Heart left ventricle (tissue), 16 donors: ENCODE data around the gene IGFBP7. TPM values are rescaled to one million over a fixed set of nuclear protein-coding genes. Genes with fewer than 3 reads are reported as not detected.
A peak's percentile ranks its signal among the peaks of the same experiment; 100 is the strongest.
"Not testable (repeated sequence)": the region's sequence is repeated elsewhere in the genome, so short reads cannot be mapped to it uniquely, and the experiment has no call there.

ENCODE experiments used
- ATAC-seq, 4 donors: fragments of 200-7000 bp; cut with Tn5 transposase; one replicate each; pipeline ENCODE4 v1.9.1; 2020 to 2022; ENCODE audit warnings: moderate library complexity in 4 of 4, mild to moderate bottlenecking in 3 of 4, moderate number of reproducible peaks in 1 of 4
- DNase-seq, 5 donors: peaks; one replicate each; pipeline ENCODE4 v3.0.0-alpha.2; 2020
- H3K27ac ChIP-seq, 12 donors: fragments of 200-600 bp; sonication (generic) in 4 of 12; one replicate each; pipeline versions ENCODE4 v1.5.0 to v1.8.0; 2016 to 2022; ENCODE audit warnings: mild to moderate bottlenecking in 2 of 12
- H3K27me3 ChIP-seq, 9 donors: fragments of 200-600 bp; sonication (generic) in 2 of 9; one replicate each; pipeline versions ENCODE4 v1.5.1 to v1.8.0; 2016 to 2022; ENCODE audit warnings: mild to moderate bottlenecking in 3 of 9
- H3K36me3 ChIP-seq, 9 donors: fragments of 200-600 bp; sonication (generic) in 2 of 9; one replicate each; pipeline versions ENCODE4 v1.5.0 to v1.8.0; 2018 to 2022; ENCODE audit warnings: mild to moderate bottlenecking in 2 of 9
- H3K4me1 ChIP-seq, 12 donors: fragments of 200-600 bp; sonication (generic) in 4 of 12; one replicate each; pipeline versions ENCODE4 v1.5.0 to v1.8.0; 2016 to 2022; ENCODE audit warnings: mild to moderate bottlenecking in 3 of 12
- H3K4me3 ChIP-seq, 12 donors: fragments of 200-600 bp; sonication (generic) in 4 of 12; one replicate each; pipeline versions ENCODE4 v1.5.0 to v1.8.0; 2017 to 2022; ENCODE audit warnings: mild to moderate bottlenecking in 9 of 12, moderate library complexity in 4 of 12
- H3K9me3 ChIP-seq, 12 donors: fragments of 200-600 bp; sonication (generic) in 4 of 12; one replicate each; pipeline versions ENCODE4 v1.5.0 to v1.8.0; 2016 to 2022; ENCODE audit warnings: mild to moderate bottlenecking in 1 of 12
- POLR2A ChIP-seq, 2 donors: fragments of 450-650 bp; IDR thresholded peaks; one replicate each; pipeline ENCODE4 v1.6.1; 2017; ENCODE audit warnings: antibody characterized with exemption in 2 of 2, mild to moderate bottlenecking in 2 of 2, moderate library complexity in 2 of 2
- WGBS, 4 donors: extraction: QIAGEN DNeasy Blood & Tissue Kit in 2 of 4; methylation state at CpG; one replicate each; pipeline versions ENCODE4 v1.1.5 to v1.1.7; 2013 to 2018; 5-methylcytosine and 5-hydroxymethylcytosine counted together
- intact Hi-C, 10 donors: fragments of 100-400 bp; cut with DNase I; formaldehyde crosslinking; loops; one replicate each; pipeline versions ENCODE4 v1.11.1 to v1.14.2; 2022
- polyA plus RNA-seq, 2 donors: library from polyadenylated mRNA; stranded (reverse); fragments of 200-250 nt; gene quantifications; one replicate each; pipeline ENCODE4 v1.2.3, GENCODE V29; 2013
- total RNA-seq, 9 donors: library from RNA; depleted of rRNA in 2 of 9; stranded (reverse); fragments of >200 nt in 2 of 9; fragmentation: NEBNext Ultra II Directional in 3 of 9; extraction: Animal tissue kit (Norgen Biotek cat#: 25700) in 3 of 9; gene quantifications; one replicate each; pipeline versions ENCODE4 v1.1.0 to v1.2.4, GENCODE V29; 2016 to 2023
- TF ChIP-seq, protein P1 (sequence below), 12 donors: fragments of 200-600 bp; sonication (generic) in 4 of 12; IDR thresholded peaks; one replicate each; pipeline versions ENCODE4 v1.5.0 to v1.8.0; 2018 to 2022; ENCODE audit warnings: antibody characterized with exemption in 12 of 12, mild to moderate bottlenecking in 5 of 12
- donor health status: ischemic (EF 13 %, LVEDD 7.1; RV severe dilation, severe dysfunction).
- donor health status: healthy with polysubstance abuse.
- donor health status: DM: no; HTN: yes; CAD: no.
- donor health status: DM: no; HTN: no; CAD: no.
- donor health status: ischemic (EF 25% LVEDD 6.9; RV normal size, moderate dysfunction).
- donor health status: ischemic (EF 25% LVEDD 5.7; RV mildly dilated, moderate dysfunction).
- donor health status: healthy.
- donor health status: DM: yes; HTN: yes; CAD: no.
- donor health status: ischemic (EF 35%, LVEDD 5.7; RV mildly dilated, moderate dysfunction).
- donor health status: nonischemic (EF 11% LVEDD 7.7; RV severe dilation, severe dysfunction).
- donor health status: DM: yes; HTN: yes; CAD: no.
- donor health status: PGD.
- donor health status: ischemic (EF 29% LVEDD 5.4; RV normal size, mild dysfunction).
- donor health status: nonischemic (EF 23%, LVEDD 6.1; RV moderate dilation, normal function).

IGFBP7 gene
- total and polyA plus RNA-seq, 11 donors = 458 to 1,088 (median 585) TPM

DNA sequence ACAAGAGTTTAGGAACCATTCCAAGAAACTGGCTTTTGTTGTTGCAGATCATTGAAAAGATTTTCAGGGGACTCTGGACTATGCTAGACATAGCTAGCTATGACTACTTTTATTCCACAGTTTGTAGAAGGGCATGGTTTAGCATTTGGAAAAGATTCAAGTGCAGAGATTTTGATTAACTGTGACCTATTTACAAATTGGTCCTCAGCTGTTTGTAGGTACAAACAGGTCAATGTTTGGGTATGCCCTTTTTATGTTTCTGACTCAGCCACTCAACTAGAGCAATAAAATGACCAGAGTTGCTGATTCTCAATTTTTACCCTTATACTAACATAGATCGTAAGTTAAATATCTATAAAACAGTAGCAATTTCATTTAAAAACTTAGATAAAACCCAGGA lies 46.7 kb downstream of the IGFBP7 start:
- Histone ChIP-seq H3K27me3 (no peaks in the 10 kb centered on the region), H3K4me1 (peaks cover 18 to 94% (median 76%) of the 10 kb centered on the region in 12 donors), H3K27ac (peak overlapping the region in 10 of 12 donors; percentile 33 to 87 (median 77)), H3K9me3 (no peaks in the 10 kb centered on the region), H3K4me3 (no peak overlapping the region), H3K36me3 (peaks cover 0 to 15% (median 6%) of the 10 kb centered on the region in 9 donors)
- TF ChIP-seq, protein P1, sequence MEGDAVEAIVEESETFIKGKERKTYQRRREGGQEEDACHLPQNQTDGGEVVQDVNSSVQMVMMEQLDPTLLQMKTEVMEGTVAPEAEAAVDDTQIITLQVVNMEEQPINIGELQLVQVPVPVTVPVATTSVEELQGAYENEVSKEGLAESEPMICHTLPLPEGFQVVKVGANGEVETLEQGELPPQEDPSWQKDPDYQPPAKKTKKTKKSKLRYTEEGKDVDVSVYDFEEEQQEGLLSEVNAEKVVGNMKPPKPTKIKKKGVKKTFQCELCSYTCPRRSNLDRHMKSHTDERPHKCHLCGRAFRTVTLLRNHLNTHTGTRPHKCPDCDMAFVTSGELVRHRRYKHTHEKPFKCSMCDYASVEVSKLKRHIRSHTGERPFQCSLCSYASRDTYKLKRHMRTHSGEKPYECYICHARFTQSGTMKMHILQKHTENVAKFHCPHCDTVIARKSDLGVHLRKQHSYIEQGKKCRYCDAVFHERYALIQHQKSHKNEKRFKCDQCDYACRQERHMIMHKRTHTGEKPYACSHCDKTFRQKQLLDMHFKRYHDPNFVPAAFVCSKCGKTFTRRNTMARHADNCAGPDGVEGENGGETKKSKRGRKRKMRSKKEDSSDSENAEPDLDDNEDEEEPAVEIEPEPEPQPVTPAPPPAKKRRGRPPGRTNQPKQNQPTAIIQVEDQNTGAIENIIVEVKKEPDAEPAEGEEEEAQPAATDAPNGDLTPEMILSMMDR (IDR thresholded peaks at IDR 0.05) = no peak
- TF ChIP-seq POLR2A (IDR thresholded peaks at IDR 0.05) = no peak
- no peak for DNase-seq
- intact Hi-C loops = no loop called here
- ATAC-seq = no peak
- 87 to 94% (median 91%) methylated on average over 1 of the region's 1 CpG for WGBS, 4 donors

DNA sequence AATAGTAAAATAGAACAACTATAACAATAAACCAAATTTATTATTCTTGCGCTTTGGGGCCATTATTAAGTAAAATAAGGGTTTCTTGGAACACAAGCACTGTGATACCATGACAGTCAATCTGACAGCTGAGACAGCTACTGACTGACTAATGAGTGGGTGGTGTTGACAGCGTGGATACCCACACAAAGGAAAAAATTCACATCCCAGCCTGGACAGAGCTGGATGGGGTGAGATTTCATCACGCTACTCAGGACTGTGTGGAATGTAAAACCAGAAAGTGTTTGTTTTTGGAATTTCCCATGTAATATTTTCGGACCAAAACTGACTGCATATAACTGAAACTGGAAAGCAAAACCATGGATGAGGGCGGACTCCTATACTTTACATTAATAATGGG lies 48.8 kb downstream of the IGFBP7 start:
- Histone ChIP-seq H3K27ac (peak overlapping the region in 11 of 12 donors; percentile 8 to 81 (median 69)), H3K27me3 (no peaks in the 10 kb centered on the region), H3K36me3 (peaks cover 0 to 6% (median under 1%) of the 10 kb centered on the region in 9 donors), H3K9me3 (no peaks in the 10 kb centered on the region), H3K4me1 (peaks cover 18 to 96% (median 81%) of the 10 kb centered on the region in 12 donors), H3K4me3 (no peak overlapping the region)
- ATAC-seq (peak in 1 of 4 donors; percentile 29), DNase-seq (no peak)
- TF ChIP-seq POLR2A (IDR thresholded peaks at IDR 0.05) = no peak
- TF ChIP-seq, protein P1 (IDR thresholded peaks at IDR 0.05) = no peak
- intact Hi-C loops = no loop called here
- 58 to 74% (median 64%) methylated on average over 5 of the region's 5 CpGs for WGBS, 4 donors

DNA sequence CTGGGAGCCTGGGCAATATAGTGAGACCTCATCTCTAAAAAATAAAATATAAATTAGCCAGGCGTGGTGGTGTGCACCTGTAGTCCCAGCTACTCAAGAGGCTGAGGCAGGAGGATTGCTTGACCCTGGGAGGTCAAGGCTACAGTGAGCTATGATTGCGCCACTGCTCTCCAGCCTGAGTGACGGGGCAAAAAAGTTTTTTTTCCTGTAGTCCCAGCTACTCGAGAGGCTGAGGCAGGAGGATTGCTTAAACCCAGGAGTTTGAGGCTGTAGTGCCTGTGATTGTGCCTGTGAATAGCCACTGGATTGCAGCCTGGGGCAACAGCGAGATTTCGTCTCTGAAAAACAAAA lies 49.5 kb downstream of the IGFBP7 start:
- Histone ChIP-seq H3K4me1 (peaks cover 15 to 96% (median 80%) of the 10 kb centered on the region in 12 donors), H3K27ac (peak overlapping the region in 11 of 12 donors; percentile 8 to 81 (median 69))
- H3K9me3 ChIP-seq, DNase-seq, ATAC-seq, H3K4me3 ChIP-seq, H3K27me3 ChIP-seq, intact Hi-C loops, H3K36me3 ChIP-seq: not testable (repeated sequence)
- WGBS, 4 donors = 81 to 84% (median 82%) methylated on average over 6 of the region's 6 CpGs

DNA sequence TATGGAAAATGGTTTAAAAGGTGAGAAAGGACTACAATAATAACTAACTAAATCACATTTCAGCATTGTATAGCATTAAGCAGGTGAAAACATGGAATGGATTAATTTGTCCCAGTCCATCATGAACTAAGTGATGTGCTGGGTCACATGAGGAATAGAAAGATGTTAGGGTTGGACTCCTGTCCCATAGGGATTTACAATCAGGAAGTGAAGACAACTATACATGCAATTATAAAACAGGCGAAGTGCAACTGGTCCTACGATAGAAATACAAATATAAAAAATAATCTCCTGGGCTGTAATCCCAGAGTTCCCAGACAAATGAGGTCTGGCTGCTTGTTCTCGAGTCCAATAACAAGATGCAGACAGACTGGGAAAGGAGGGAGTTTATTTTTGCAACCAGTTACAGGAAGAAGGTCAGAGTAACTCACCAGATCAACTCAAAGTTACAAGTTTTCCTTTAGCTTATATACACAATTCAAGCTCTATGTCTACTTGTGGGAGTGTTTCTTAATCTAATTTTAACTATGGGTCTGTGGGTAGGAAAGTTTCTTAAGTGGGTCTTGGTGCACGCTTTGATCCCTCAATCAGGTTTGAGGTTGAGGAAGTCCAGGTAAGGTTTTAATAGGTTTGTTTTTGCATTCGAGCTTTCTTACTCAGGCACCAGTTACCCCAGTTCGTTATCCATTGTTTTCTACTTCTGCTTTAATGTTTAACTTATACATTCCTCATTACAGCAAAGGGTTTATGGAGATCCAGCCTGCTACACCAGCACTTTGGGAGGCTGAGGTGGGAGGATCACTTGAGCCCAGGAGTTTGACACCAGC lies 50.1 kb downstream of the IGFBP7 start:
- H3K36me3 ChIP-seq = peaks cover 0 to 6% (median 1%) of the 10 kb centered on the region in 9 donors
- H3K4me1 ChIP-seq = peaks cover 15 to 96% (median 80%) of the 10 kb centered on the region in 12 donors
- DNase-seq = no peak

More for the DNA sequence above, 50.1 kb downstream of the IGFBP7 start:
- Histone ChIP-seq H3K27me3 (no peaks in the 10 kb centered on the region), H3K27ac (peak overlapping the region in 11 of 12 donors; percentile 8 to 81 (median 69)), H3K9me3 (no peaks in the 10 kb centered on the region), H3K4me3 (no peak overlapping the region)
- TF ChIP-seq, protein P1 (IDR thresholded peaks at IDR 0.05) = no peak
- TF ChIP-seq POLR2A (IDR thresholded peaks at IDR 0.05) = no peak
- no peak for ATAC-seq
- 46 to 59% (median 52%) methylated on average over 6 of the region's 6 CpGs for WGBS, 4 donors
- intact Hi-C loops = loop anchor here in 2 of 10 donors (5.0 kb wide), 2 partner anchors 42 to 52 kb away; partner anchors contain the start of gene IGFBP7 (in 1 of the 2)
